ENCODE measurements around the gene JSRP1. TPM values are rescaled to one million over a fixed set of nuclear protein-coding genes. Genes with fewer than 3 reads are reported as not detected.

JSRP1 gene
- total RNA-seq, 2 experiments from 2014 or later: 1.0 TPM

DNA sequence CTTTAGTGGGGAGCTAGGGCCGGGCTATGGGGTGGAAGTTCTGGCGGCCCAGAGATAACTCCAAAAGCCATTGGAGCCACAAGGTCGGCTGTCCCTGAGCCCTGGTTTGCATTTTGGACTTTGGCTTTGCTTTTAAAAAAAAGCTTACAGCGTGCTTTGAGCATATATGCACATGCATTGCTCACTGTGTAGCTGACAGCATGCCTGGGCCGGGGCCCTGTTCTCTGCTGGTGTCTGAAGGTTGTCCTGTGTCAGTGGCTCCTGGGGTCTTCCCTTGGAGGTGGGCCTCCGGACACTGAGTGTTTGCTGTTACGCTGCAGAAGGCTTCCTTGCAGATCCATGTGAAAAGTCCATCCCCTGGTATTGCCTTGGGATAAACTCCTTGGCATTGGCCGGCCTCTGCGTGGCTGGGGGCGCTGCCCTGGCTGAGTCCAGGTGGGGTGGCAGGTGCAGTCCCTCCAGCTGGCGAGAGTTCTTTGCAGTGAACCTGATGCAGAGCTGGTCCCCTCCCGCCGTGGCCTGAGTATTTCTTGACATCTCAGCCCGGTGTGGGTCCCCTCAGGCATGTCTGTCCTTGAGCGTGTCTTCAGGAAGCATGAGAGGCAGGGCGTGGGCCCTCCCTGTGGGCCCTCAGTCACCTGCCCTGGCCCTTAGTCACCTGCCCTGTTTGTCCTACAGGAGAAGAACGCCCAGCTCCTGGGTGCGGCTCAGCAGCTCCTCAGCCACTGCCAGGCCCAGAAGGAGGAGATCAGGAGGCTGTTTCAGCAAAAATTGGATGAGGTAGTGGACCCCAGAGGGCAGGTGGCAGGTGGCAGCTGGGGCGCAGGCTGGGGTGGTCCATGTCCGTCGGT lies 43.1 kb downstream of the JSRP1 start:
- Mint-ChIP-seq H3K4me1 (ENCODE audit: low read depth) (peaks cover 17% of the 10 kb centered on the region), H3K9me3 (no peaks in the 10 kb centered on the region), H3K27me3 (no peaks in the 10 kb centered on the region), H3K27ac (no peak overlapping the region), H3K36me3 (ENCODE audit: low read depth) (peaks cover 48% of the 10 kb centered on the region), H3K4me3 (no peak overlapping the region)
- TF ChIP-seq, protein P1, sequence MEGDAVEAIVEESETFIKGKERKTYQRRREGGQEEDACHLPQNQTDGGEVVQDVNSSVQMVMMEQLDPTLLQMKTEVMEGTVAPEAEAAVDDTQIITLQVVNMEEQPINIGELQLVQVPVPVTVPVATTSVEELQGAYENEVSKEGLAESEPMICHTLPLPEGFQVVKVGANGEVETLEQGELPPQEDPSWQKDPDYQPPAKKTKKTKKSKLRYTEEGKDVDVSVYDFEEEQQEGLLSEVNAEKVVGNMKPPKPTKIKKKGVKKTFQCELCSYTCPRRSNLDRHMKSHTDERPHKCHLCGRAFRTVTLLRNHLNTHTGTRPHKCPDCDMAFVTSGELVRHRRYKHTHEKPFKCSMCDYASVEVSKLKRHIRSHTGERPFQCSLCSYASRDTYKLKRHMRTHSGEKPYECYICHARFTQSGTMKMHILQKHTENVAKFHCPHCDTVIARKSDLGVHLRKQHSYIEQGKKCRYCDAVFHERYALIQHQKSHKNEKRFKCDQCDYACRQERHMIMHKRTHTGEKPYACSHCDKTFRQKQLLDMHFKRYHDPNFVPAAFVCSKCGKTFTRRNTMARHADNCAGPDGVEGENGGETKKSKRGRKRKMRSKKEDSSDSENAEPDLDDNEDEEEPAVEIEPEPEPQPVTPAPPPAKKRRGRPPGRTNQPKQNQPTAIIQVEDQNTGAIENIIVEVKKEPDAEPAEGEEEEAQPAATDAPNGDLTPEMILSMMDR (IDR thresholded peaks at IDR 0.05): no peak
- ATAC-seq (no peak), DNase-seq (no peak)
- intact Hi-C loops (cut with micrococcal nuclease): no loop called here
- POLR2A ChIA-PET: interaction anchor here (0.6 to 1.0 kb wide), 4 partner anchors 9 to 54 kb away, joined by 3 to 4 read pairs (median 3); no protein-coding TSS in a partner anchor
- CTCF ChIA-PET: no interaction called here

DNA sequence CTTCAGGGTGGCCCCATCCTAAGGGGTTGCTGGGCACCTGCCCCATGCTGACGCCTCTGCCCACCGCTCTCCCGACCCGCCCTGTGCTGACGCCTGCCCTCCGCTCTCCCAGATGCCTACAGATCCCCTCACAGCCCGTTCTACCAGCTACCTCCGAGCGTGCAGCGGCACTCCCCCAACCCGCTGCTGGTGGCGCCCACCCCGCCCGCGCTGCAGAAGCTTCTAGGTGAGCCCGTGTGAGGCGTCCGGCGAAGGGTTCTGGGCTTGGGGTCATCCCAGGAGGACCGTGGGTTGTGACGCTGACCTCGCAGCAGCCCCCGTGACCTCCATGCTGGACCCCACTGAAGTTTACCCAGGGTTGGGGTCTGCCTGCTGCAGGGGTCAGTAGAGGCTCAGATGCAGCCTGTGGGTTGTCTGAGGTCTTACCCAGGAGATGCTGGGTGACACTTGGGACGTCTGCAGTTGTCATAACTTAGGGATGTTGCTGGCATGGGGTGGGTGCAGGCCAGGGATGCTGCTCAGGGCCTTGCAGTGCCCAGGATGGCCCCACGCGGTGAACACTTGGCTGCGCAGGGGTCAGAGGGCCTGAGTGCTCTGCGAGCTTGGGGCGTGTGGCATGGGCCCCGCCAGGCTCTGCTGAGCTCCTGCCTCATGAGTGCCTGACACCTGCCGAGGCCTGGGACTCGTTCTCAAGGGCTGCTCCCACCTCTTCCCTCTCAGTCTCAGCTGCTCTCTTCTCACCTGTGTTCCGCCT lies 45.1 kb downstream of the JSRP1 start:
- TF ChIP-seq, protein P1 (IDR thresholded peaks at IDR 0.05): no peak
- intact Hi-C loops (cut with micrococcal nuclease): no loop called here
- H3K27me3 Mint-ChIP-seq: no peaks in the 10 kb centered on the region
- CTCF ChIA-PET: no interaction called here
- peaks cover 39% of the 10 kb centered on the region for H3K36me3 Mint-ChIP-seq (ENCODE audit: low read depth)
- H3K4me1 Mint-ChIP-seq (ENCODE audit: low read depth): peaks cover 17% of the 10 kb centered on the region
- H3K9me3 Mint-ChIP-seq: no peaks in the 10 kb centered on the region
- no peak for DNase-seq
- H3K4me3 Mint-ChIP-seq: no peak overlapping the region
- no peak overlapping the region for H3K27ac Mint-ChIP-seq
- POLR2A ChIA-PET: interaction anchor here (1.1 kb wide), 1 partner anchor 217 kb away, joined by 4 read pairs; no protein-coding TSS in a partner anchor
- ATAC-seq: no peak

DNA sequence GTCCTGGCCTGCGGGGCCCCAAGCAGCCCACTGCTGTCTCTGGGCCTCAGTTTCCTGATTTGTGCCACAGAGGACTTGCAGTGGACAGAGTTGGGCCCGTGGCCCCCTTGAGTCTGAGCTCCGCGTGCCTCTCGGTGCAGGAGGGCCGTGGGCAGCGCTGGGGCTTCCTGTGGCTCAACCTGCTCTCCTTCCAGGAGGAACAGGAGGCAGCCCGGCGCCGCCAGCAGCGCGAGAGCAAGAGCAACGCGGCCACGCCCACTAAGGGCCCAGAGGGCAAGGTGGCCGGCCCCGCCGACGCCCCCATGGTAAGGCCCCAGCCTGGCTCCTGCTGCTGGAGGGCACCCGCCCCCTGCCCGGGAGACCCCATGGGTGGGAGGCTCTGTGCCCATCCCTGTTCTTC lies 46.0 kb downstream of the JSRP1 start:
- intact Hi-C loops (cut with micrococcal nuclease): no loop called here
- ChIA-PET CTCF (no interaction called here), POLR2A (interaction anchor here (0.5 kb wide), 1 partner anchor 269 kb away, joined by 3 read pairs; the partner anchor contains the start of gene CSNK1G2)
- ATAC-seq (no peak), DNase-seq (no peak)
- H3K27ac Mint-ChIP-seq: no peak overlapping the region
- no peak overlapping the region for H3K4me3 Mint-ChIP-seq
- H3K27me3 Mint-ChIP-seq: no peaks in the 10 kb centered on the region
- peaks cover 8% of the 10 kb centered on the region for H3K4me1 Mint-ChIP-seq (ENCODE audit: low read depth)
- peaks cover 34% of the 10 kb centered on the region for H3K36me3 Mint-ChIP-seq (ENCODE audit: low read depth)
- TF ChIP-seq, protein P1 (IDR thresholded peaks at IDR 0.05): no peak
- H3K9me3 Mint-ChIP-seq: no peaks in the 10 kb centered on the region

DNA sequence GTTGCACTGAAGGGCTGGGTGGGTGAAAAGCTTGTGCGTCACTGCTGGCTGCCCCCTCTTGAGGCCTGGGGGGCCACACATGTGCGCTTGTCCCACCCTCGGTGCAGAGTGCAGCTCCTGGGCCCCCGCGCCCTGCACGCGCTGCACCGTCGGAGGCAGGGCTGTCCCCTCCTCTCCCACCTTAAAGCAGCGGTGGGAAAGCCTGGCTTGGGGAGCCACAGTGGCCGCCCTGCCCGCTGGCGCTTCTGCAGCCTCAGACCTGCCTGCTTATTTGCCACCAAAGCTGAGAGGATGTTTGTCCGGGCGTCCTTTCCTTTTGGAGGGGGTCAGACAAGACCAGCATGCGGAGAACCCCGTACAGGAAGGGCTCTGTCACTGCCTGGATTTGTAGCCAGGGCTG lies 46.8 kb downstream of the JSRP1 start:
- TF ChIP-seq, protein P1 (IDR thresholded peaks at IDR 0.05): no peak
- no peak overlapping the region for H3K27ac Mint-ChIP-seq
- peaks cover 27% of the 10 kb centered on the region for H3K36me3 Mint-ChIP-seq (ENCODE audit: low read depth)
- H3K4me1 Mint-ChIP-seq (ENCODE audit: low read depth): peaks cover under 1% of the 10 kb centered on the region
- ChIA-PET CTCF (interaction anchor here (1.5 kb wide), 1 partner anchor 53 kb away, joined by 3 read pairs; no protein-coding TSS in a partner anchor), POLR2A (no interaction called here)
- no peak for ATAC-seq
- no peaks in the 10 kb centered on the region for H3K27me3 Mint-ChIP-seq
- intact Hi-C loops (cut with micrococcal nuclease): no loop called here
- DNase-seq: no peak
- no peak overlapping the region for H3K4me3 Mint-ChIP-seq
- H3K9me3 Mint-ChIP-seq: no peaks in the 10 kb centered on the region
